Calu3 (cell line): ENCODE results near the gene LZTR1. TPM values are rescaled to one million over a fixed set of nuclear protein-coding genes. Genes with fewer than 3 reads are reported as not detected.

Experiments
- BruUV-seq: library from RNA; stranded (reverse); fragments of 400-500 nt; replicated peaks from 2 replicates; lab custom pipeline; 2021; lab: Mats Ljungman, UMichigan
- CTCF ChIA-PET: fragments of 300-600 bp; sonication (Branson Sonifier 250); formaldehyde crosslinking; loops from one replicate; lab custom pipeline; 2022; ENCODE audit warnings: antibody characterized with exemption; lab: Charles Lee
- DNase-seq: peaks from one replicate; pipeline ENCODE4 v3.0.0; 2022
- H3K27ac Mint-ChIP-seq: one replicate; pipeline ENCODE4 v1.8.0; 2022; ENCODE audit warnings: mixed read lengths; ENCODE audit not compliant: unreplicated experiment
- H3K27me3 Mint-ChIP-seq: one replicate; pipeline ENCODE4 v1.8.0; 2022; ENCODE audit warnings: mixed read lengths; ENCODE audit not compliant: unreplicated experiment
- H3K36me3 Mint-ChIP-seq: one replicate; pipeline ENCODE4 v1.8.0; 2022; ENCODE audit warnings: mild to moderate bottlenecking, moderate library complexity, mixed read lengths; ENCODE audit not compliant: insufficient read depth, unreplicated experiment
- H3K4me1 Mint-ChIP-seq: one replicate; pipeline ENCODE4 v1.8.0; 2022; ENCODE audit warnings: mild to moderate bottlenecking, low read depth, mixed read lengths; ENCODE audit not compliant: unreplicated experiment
- H3K4me3 Mint-ChIP-seq: one replicate; pipeline ENCODE4 v1.8.0; 2022; ENCODE audit warnings: mild to moderate bottlenecking, low read depth, moderate library complexity, mixed read lengths; ENCODE audit not compliant: unreplicated experiment
- H3K9me3 Mint-ChIP-seq: one replicate; pipeline ENCODE4 v1.8.0; 2022; ENCODE audit warnings: low read depth, mixed read lengths; ENCODE audit not compliant: unreplicated experiment
- CTCF ChIP-seq: fragments of 200-600 bp; IDR thresholded peaks from one replicate; pipeline ENCODE4 v1.8.0; 2022; ENCODE audit warnings: antibody characterized with exemption; ENCODE audit not compliant: unreplicated experiment
- intact Hi-C: fragments of 100-400 bp; cut with micrococcal nuclease; formaldehyde crosslinking; loops from one replicate; pipeline ENCODE4 v1.10.0; 2022; ENCODE audit not compliant: unreplicated experiment
- total RNA-seq: library from RNA; stranded (reverse); gene quantifications from 2 replicates; pipeline ENCODE4 v1.2.3, GENCODE V29; 2022

LZTR1 gene
- total RNA-seq, 1 experiment from 2014 or later = 55.4 TPM

GRCh38 chr22:20982563-20982882 lies 426 bp downstream of the LZTR1 start:
- H3K36me3 Mint-ChIP-seq = peaks cover 25% of the 10 kb centered on the region
- BruUV-seq = no TSS peak
- DNase-seq = no peak
- no peaks in the 10 kb centered on the region for H3K4me1 Mint-ChIP-seq
- intact Hi-C loops = no loop called here
- peak overlapping the region; percentile 97 for H3K4me3 Mint-ChIP-seq
- H3K27ac Mint-ChIP-seq = peak overlapping the region; percentile 66
- TF ChIP-seq CTCF = no peak
- H3K9me3 Mint-ChIP-seq = peaks cover 5% of the 10 kb centered on the region
- CTCF ChIA-PET = interaction anchor here (0.6 to 2.0 kb wide), 5 partner anchors 21 to 934 kb away, joined by 3 to 16 read pairs (median 7); no protein-coding TSS in a partner anchor
- peaks cover 11% of the 10 kb centered on the region for H3K27me3 Mint-ChIP-seq

GRCh38 chr22:20983081-20983771 lies 1.1 kb downstream of the LZTR1 start:
- CTCF ChIA-PET = interaction anchor here (2.0 kb wide), 1 partner anchor 26 kb away, joined by 11 read pairs; no protein-coding TSS in a partner anchor
- H3K9me3 Mint-ChIP-seq = peaks cover 5% of the 10 kb centered on the region

GRCh38 chr22:20985720-20986119 lies 3.6 kb downstream of the LZTR1 start:
- peaks cover 18% of the 10 kb centered on the region for H3K36me3 Mint-ChIP-seq

More at GRCh38 chr22:20983081-20983771, 1.1 kb downstream of the LZTR1 start:
- Mint-ChIP-seq H3K36me3 (peaks cover 25% of the 10 kb centered on the region), H3K4me1 (no peaks in the 10 kb centered on the region), H3K27me3 (peaks cover 11% of the 10 kb centered on the region), H3K27ac (no peak overlapping the region), H3K4me3 (peak overlapping the region; percentile 97)
- TSS peak; percentile 21 for BruUV-seq
- DNase-seq = no peak
- no peak for TF ChIP-seq CTCF
- intact Hi-C loops = no loop called here

GRCh38 chr22:20986365-20986764 lies 4.3 kb downstream of the LZTR1 start:
- Mint-ChIP-seq H3K27me3 (no peaks in the 10 kb centered on the region), H3K36me3 (peaks cover 23% of the 10 kb centered on the region), H3K9me3 (no peaks in the 10 kb centered on the region), H3K27ac (no peak overlapping the region), H3K4me1 (no peaks in the 10 kb centered on the region), H3K4me3 (no peak overlapping the region)
- CTCF ChIA-PET = no interaction called here
- intact Hi-C loops = no loop called here
- no TSS peak for BruUV-seq
- no peak for TF ChIP-seq CTCF
- no peak for DNase-seq

More at GRCh38 chr22:20985720-20986119, 3.6 kb downstream of the LZTR1 start:
- DNase-seq = no peak
- intact Hi-C loops = no loop called here
- H3K9me3 Mint-ChIP-seq = no peaks in the 10 kb centered on the region
- TF ChIP-seq CTCF = no peak
- no peak overlapping the region for H3K27ac Mint-ChIP-seq
- no TSS peak for BruUV-seq
- H3K4me3 Mint-ChIP-seq = no peak overlapping the region
- H3K4me1 Mint-ChIP-seq = no peaks in the 10 kb centered on the region
- CTCF ChIA-PET = no interaction called here
- no peaks in the 10 kb centered on the region for H3K27me3 Mint-ChIP-seq
